ENCODE data around the gene PID1. TPM values are rescaled to one million over a fixed set of nuclear protein-coding genes. Genes with fewer than 3 reads are reported as not detected.

Gene PID1
- total RNA-seq = 0.09 and 2.2 TPM in 2 replicates

GRCh38 chr2:229270551-229271410 lies at the start of gene PID1:
PID1 (minus strand) TSS chr2:229271287; CDS start chr2:229271043, 244 bp downstream.

